SU-DHL-6 (cell line): ENCODE measurements around the gene CD70.

Source experiments
- CTCF ChIP-seq: fragments of 200-600 bp; sonication (generic); IDR thresholded peaks from one replicate; pipeline ENCODE4 v1.5.1; 2017; ENCODE audit warnings: antibody characterized with exemption, mild to moderate bottlenecking, low read length, moderate library complexity; ENCODE audit not compliant: insufficient read depth, poor library complexity, severe bottlenecking
- EZH2phosphoT487 ChIP-seq: fragments of 200-600 bp; sonication (generic), shearing (Covaris generic); conservative IDR thresholded peaks from 2 replicates; pipeline ENCODE4 v1.6.1; 2018; ENCODE audit warnings: mild to moderate bottlenecking, antibody characterized with exemption, low read length, moderate library complexity, mixed read lengths

DNA sequence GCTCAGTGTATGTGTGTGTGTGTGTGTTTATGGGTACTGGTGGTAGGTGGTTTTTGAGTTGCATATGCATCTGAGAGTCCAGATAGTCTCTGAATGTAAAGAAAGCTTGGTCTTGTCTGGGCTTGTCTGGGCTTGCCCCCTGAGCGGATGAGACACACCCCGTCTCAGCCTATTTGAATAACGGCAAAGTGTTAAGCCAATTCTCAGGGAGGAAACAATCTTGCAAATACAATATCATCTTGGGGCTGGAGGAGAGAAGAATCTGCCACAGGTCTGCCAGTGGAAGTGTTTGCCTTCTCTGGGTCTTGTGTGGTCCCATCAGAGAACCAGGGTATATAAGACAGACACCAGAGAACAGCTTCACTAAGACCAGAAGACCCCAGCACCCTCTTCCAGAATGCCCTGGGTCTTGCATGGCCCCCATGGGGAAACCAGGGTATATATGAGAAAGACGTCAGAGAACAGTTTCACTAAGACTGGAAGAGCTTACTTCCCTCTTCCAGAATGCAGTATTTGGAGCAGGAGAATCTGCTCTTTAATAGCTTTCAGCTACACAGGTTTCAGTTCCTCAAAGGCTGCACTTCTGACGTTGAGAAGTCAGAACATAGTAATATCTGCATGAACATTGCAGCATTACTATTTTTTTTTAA lies 13.3 kb downstream of the CD70 start:
- TF ChIP-seq CTCF = no peak
- no peak for TF ChIP-seq EZH2phosphoT487
